ENCODE data around the gene SMAD4. TPM values are rescaled to one million over a fixed set of nuclear protein-coding genes. Genes with fewer than 3 reads are reported as not detected.
A peak's percentile ranks its signal among the peaks of the same experiment; 100 is the strongest.

SMAD4 gene
- total RNA-seq, 4 donors from 2014 or later: 86.7 to 104 (median 98.6) TPM

DNA sequence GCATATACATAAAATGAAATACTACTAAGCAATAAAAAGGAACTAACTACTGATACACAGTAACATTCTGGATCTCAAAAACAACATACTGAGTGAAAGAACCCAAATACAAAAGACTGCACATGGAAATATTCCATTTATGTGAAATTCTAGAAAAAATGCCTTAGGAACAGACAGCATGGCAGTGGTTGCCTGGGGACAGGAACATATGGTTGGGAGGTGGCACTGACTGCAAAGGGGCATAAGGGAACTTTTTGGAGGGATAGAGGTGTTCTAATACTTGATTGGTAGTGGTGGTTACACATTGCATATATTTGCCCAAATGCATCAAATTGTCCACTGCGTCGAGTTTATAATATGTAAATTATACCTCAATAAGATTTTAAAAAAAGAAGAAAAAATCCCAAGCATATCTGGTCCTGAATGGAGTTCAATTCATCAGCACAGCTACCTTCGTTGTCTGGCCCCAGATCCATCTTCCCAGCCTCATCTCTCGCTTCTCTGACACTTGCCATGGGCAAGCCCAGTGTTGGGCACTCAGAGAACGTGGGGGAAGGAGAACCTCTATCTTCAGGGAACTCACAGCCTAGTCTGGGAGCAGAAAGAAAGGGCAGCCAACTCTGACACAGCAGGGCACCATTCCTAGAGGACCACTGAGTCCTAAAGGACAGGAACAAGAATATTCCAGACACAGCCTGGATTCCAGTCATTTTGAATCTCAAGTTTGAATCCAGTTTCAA lies 8.6 kb upstream of the SMAD4 start:
- no peak for TF ChIP-seq CTCF (IDR thresholded peaks at IDR 0.05)
- ATAC-seq (ENCODE audit: low FRiP score) (no peak), DNase-seq (ENCODE audit: low spot score) (no peak)

DNA sequence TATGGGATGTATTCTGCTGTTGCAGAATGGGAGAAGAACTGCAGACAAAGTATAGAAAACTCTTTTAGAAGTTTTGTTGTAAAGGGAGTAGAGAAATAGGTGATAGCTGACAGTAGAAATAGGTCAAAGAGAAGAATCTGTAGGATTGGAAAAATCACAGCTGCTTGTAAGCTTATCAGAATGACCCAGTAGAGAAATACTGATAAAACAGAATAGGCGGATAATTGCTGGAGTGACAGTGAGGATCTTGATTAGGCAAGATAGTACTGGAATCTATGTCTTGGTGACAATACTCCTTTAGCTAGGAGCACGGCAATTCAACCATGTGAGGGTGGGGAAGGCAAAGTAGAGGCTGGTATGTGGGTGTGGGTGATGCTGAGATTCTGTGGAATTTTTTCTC lies 4.5 kb upstream of the SMAD4 start:
- DNase-seq (ENCODE audit: low spot score) (no peak), ATAC-seq (ENCODE audit: low FRiP score) (no peak)
- no peak for TF ChIP-seq CTCF (IDR thresholded peaks at IDR 0.05)

GRCh38 chr18:51028201-51028805 lies 1.7 kb upstream of the SMAD4 start:
- no peak for ATAC-seq (ENCODE audit: low FRiP score)
- no peak for TF ChIP-seq CTCF (IDR thresholded peaks at IDR 0.05)

DNA sequence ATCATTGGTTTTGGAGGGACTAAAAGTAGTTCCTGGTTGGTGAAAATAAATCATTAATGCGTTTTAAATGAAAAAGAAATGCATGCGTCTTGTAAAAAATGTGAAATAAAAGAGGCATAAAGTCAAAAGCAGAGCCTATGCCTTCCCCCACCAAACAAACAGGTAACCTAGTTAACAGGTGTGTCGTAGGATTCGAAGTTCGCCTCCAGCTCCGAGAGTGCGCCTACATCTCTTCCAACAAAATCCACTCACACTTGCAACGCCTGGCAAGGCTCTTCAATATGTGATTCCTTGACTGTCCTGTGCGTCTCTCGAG lies 677 bp upstream of the SMAD4 start:
- ATAC-seq (ENCODE audit: low FRiP score) (no peak), DNase-seq (ENCODE audit: low spot score) (no peak)
- no peak for TF ChIP-seq CTCF (IDR thresholded peaks at IDR 0.05)

More at GRCh38 chr18:51028201-51028805, 1.7 kb upstream of the SMAD4 start:
- no peak for DNase-seq (ENCODE audit: low spot score)

DNA sequence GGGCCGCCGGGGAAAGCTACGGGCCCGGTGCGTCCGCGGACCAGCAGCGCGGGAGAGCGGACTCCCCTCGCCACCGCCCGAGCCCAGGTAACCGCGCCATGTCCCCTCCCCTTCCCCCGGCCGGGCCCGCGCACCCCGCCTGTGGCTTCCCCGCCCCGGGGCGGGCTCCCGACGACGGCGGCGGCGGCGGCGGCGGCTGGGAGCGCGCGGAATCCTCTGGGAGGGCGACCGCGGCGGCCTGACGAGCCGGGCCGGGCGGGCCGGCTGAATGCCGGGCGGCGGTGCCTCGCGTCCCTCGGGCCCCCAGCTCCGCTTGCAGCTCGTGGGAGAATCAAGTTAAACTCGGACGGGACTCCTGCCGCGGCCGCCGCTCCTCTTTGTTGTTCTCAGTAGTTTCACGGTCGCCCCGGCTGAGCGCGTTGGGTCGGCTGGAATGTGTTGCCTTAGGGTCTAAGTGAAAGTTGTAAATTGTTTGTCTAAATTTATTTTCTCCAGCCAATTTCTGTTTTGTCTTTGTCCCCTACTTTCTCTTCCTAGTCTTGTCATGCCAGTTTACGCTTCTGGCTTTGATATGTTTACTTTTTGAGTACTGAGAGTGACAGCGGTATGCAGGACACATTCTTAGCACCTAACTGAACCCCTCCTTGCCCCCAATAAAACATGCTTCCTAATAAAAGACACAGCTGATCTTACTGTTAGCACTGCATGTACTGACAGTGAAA lies 685 bp downstream of the SMAD4 start:
- TF ChIP-seq CTCF (IDR thresholded peaks at IDR 0.05): no peak
- peak; percentile 50 for DNase-seq (ENCODE audit: low spot score)
- ATAC-seq (ENCODE audit: low FRiP score): peak; percentile 82

DNA sequence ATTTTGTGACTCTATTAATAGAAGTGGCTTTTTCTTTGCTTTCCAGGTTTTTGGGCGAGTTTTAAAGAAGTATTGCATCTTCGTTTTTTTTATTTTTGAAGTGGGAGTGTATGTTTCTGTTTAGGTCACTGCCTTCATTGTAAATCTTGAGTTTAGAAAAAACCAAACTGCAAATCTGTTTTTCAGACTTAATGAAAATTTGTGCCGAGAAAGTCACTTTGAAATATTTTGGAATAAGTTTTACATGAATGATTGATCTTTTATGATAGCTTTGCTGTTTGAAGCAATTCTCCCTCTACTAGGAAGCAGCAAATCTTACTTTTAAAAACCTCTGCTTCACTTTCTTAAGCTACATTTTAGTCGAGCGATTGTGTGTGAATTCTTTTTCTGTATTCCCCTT lies 2.2 kb downstream of the SMAD4 start:
- TF ChIP-seq CTCF (IDR thresholded peaks at IDR 0.05): no peak
- no peak for DNase-seq (ENCODE audit: low spot score)
- no peak for ATAC-seq (ENCODE audit: low FRiP score)

All from omental fat pad (tissue), 4 donors.